ENCODE results near the gene RUNX3.

DNA sequence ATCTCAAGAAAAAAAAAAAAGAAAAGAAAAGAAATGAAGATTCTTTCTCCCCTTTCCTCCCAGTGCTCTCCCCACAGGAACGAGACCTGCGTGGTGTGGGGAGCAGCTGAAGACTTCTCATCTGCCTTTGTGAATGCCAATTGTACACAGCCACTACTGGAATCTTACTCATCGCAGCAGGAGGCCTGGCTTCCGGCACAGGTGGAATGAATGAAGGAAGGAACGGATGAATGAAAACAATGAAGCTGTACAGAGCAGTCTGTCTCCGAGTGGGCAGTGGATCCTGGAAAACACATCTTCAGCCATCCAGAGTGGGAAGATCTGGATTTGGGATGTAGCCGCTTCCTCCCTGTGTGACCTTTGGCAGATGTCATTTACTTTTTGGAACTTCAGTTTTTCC, 64.9 kb downstream of the RUNX3 start:
- TF ChIP-seq CTCF (IDR thresholded peaks at IDR 0.05), result no peak
- TF ChIP-seq SP1 (CRISPR knock-in tag; conservative IDR thresholded peaks at IDR 0.05), result no peak
- no peak for TF ChIP-seq ZNF512 (CRISPR knock-in tag; IDR thresholded peaks at IDR 0.05; ENCODE audit: borderline replicate concordance)
- TF ChIP-seq ZNF121 (CRISPR knock-in tag; IDR thresholded peaks at IDR 0.05), result no peak
- no peak for TF ChIP-seq TCF7 (CRISPR knock-in tag; IDR thresholded peaks at IDR 0.05; ENCODE audit: low read depth)
- TF ChIP-seq E2F5 (CRISPR knock-in tag; IDR thresholded peaks at IDR 0.05), result no peak
- TF ChIP-seq ETV6 (CRISPR knock-in tag; IDR thresholded peaks at IDR 0.05), result no peak
- no peak for TF ChIP-seq ELF4 (CRISPR knock-in tag; IDR thresholded peaks at IDR 0.05; ENCODE audit: low read depth)
- no peak for TF ChIP-seq FOXJ3 (CRISPR knock-in tag; IDR thresholded peaks at IDR 0.05; ENCODE audit: borderline replicate concordance)
- TF ChIP-seq IRF2 (CRISPR knock-in tag; IDR thresholded peaks at IDR 0.05; ENCODE audit: borderline replicate concordance, low read depth), result no peak
- TF ChIP-seq ZNF532 (CRISPR knock-in tag; IDR thresholded peaks at IDR 0.05; ENCODE audit: borderline replicate concordance), result no peak

Data from WTC11 (cell line).